GM12801 (cell line): ENCODE data around the gene BMPR1B.

Source experiments
- TF ChIP-seq, protein P1 (sequence below): IDR thresholded peaks from one replicate; pipeline ENCODE4 v1.5.1; 2011; ENCODE audit warnings: control low read depth; ENCODE audit not compliant: insufficient read length; ENCODE audit errors: extremely low read depth

BMPR1B gene

DNA sequence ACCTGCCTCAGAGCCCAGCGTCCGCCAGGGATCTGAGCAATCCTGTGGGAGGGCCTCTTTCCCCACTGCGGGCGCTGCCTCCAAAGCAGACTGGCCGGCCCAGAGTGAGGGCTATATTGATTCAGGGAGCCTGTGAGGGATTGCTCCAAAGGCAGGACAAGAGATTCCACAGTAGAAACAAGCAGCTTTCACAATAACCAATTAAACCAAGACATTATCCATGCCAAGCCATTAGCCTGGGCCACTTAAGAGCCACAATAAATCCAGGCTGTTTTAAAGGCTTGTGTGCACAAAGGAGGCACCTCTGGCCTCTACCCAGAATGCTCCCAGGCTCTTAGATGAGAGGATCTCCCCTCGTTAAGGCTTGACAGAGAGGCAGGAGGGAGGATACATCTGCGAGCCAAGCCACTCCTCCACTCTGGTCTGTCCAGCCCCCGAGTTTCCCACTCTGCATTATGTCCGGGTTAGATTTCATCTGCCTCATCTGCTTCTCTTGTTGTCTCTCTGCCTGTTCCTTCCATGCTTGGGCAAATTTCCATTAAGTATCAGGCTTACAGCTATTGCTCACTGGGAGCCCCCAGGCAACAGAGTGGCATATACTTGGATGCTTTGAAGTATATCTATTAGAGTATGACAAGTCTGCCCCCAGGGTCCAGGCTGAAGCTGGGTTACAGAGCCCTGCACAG, 433.1 kb downstream of the BMPR1B start:
- TF ChIP-seq, protein P1, sequence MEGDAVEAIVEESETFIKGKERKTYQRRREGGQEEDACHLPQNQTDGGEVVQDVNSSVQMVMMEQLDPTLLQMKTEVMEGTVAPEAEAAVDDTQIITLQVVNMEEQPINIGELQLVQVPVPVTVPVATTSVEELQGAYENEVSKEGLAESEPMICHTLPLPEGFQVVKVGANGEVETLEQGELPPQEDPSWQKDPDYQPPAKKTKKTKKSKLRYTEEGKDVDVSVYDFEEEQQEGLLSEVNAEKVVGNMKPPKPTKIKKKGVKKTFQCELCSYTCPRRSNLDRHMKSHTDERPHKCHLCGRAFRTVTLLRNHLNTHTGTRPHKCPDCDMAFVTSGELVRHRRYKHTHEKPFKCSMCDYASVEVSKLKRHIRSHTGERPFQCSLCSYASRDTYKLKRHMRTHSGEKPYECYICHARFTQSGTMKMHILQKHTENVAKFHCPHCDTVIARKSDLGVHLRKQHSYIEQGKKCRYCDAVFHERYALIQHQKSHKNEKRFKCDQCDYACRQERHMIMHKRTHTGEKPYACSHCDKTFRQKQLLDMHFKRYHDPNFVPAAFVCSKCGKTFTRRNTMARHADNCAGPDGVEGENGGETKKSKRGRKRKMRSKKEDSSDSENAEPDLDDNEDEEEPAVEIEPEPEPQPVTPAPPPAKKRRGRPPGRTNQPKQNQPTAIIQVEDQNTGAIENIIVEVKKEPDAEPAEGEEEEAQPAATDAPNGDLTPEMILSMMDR, result no peak

DNA sequence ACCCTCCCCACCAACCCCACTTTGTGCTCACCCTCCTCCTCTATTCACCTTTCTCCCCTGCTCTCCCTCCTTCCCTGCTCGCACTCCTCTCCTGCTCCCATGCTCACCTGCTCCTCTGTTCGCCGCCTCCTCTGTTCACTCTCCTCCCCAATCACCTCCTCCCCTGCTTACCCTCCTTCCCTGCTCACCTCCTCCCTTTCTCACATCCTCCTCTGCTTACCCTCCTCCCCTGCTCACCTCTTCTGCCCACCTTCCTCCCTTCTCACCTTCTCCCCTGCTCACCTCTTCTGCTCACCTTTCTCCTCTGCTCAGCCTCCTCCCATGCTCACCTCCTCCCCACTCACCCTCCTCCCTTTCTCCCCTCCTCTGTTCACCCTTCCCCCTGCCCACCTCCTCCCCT, 433.8 kb downstream of the BMPR1B start:
- TF ChIP-seq, protein P1, result no peak

DNA sequence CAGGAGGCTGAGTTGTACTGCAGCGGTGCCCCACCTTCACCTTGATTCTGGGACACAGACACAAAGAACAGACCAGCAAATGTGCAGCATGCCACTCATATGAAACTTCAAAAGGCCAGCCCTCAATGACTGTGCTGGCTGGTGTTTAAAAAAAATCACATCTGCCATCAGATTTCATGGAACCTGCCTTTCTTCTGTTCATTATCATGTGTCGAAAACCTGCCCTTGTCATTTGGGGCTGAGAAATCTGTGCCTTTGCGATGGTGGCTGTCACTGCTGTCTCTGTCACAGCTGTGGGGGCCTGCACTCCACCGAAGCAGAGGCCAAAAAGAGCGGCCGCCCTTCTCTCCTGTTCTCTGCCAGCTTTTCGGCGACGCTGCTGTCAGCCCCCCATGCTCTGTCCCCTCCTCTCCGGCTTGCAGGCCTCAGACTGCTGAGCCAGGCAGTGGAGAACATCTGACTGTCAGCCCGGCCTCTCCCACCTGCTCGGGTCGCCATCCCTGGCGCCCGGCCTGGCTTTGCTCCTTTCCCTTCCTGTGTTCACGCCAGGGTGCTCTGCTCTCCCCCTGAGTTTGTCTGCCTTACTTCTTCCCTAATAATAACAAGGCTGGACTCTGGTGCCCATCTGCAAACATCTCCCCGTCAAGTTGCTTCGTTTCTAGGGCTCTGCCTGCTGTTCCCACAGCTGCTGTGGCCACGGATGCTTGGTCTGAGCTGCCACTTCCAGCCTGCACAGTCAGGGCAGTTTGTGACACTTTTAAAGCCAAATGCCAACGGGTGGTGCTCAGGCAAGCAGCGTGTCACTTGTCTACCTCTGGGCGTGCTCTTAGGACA, 435.9 kb downstream of the BMPR1B start:
- TF ChIP-seq, protein P1, result no peak

DNA sequence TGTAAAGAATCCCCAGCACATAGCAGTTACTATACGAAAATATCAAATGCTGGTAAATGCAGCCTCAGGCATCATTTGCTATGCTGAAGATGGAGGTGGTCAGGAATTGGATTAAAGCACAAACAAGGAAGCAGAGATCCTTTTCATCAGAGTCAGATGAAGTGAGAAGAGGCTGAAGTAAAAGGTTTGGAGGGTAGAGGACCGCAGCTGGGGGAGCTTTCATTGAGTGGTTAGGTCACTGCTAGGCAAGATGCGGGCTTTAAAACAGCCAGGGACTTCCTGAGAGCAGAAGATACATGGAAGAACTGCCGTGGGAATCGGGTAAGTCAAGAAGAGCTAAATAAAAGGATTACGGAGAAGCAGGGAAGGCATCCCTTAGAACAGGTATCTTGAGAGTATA, 439.6 kb downstream of the BMPR1B start:
- TF ChIP-seq, protein P1, result no peak

DNA sequence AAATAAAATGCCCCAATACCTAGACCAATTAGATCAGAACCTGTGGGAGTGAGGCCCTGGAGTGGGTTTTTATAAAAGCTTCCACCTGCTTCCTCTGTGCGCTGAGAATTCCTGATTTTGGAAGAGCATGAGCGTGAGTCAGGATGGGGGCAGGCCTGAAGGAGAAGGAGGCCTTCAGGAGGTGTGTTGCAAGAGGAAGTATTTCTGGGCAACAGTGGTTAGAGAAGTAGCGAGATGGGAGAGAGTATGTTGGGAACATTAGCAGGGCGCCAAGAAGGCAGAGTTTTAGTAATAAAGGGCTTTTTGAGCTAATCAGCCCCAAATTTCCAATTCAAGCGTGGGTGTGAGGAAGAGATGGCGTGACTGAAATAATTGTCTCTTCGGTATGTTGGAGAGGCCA, 441.2 kb downstream of the BMPR1B start:
- TF ChIP-seq, protein P1, result no peak

DNA sequence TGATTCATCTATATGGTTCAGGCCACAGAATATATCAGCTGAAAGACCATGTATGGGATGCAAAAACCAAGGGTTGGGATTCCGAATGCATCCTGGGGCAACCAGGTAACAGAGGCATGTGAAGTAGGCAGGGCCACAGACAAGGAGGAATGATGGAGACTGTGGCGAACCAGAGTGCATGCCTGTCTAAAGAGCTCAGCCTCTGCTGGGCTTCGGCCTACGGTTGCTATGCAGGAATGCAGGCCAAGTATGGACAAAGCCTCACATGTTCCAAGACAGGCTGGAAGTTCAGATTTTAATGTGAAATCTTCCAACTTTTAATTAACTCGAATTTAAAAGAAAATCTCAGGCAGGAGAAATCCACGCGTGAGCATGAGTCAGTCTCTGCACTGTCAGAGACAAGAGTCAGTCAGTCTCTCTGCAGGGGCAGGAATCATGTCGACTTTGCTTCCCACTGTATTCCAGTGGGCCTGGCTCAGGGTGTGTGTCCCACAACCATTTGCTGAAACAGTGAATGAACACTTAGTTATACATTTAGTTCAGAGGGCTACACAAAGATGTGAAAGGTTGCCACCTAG, 446.6 kb downstream of the BMPR1B start:
- TF ChIP-seq, protein P1, result no peak

DNA sequence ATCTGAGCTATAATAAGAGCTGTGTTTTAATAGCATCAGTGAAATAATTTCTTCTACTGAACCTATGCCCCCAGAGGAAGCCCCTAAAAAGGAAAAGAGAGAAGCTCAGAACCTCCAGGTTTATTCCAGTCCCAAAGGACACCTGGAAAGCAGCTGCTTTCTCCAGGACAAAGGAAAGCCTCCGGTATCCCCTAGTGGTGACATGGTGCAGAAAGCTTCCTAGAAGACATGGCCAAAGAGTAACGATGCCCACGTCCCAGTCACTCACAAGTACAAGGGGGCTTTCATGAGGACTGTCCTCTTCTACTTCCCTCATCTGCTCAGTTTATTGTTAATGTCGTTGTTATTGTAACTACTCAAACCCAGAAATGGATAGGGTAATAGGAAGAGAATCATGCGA, 447.1 kb downstream of the BMPR1B start:
- TF ChIP-seq, protein P1, result no peak
